ENCODE data around the gene CACNG6. TPM values are rescaled to one million over a fixed set of nuclear protein-coding genes. Genes with fewer than 3 reads are reported as not detected.

Gene CACNG6
- total and polyA plus RNA-seq, 2 of the 13 experiments (the other 11 are each of a cell fraction or from before 2014, with no cell fraction given): not detected

GRCh38 chr19:54001496-54001895 is 10.1 kb downstream of the CACNG6 start:
- FAIRE-seq (no peak), ATAC-seq (no peak), DNase-seq (ENCODE audit: low spot score) (no peak)
- POLR2A ChIA-PET: no interaction called here
- in situ Hi-C loops (cut with HindIII; ENCODE audit: extremely low pct_ligation_motif_present, low pct_unique_long_range_greater_than_20kb) (no loop called here), intact Hi-C loops (cut with micrococcal nuclease; ENCODE audit: unreplicated experiment) (no loop called here)
- H3K36me3 ChIP-seq (replicated peaks in 1 of 2; ENCODE audit: control insufficient read depth in 1 of 2, insufficient read depth in 2 of 2, low read length in 2 of 2): no peaks in the 10 kb centered on the region
- H4K20me1 ChIP-seq (ENCODE audit: insufficient read depth, low read length): no peaks in the 10 kb centered on the region
- CTCF ChIA-PET (ENCODE audit: low intra/inter-chr PET ratio, low total read pairs): no interaction called here
- H3K27ac ChIP-seq (ENCODE audit: extremely low read length, insufficient read depth, low read length): no peak overlapping the region
- WGBS (ENCODE audit: low lambda C conversion rate): 15% methylated on average over 2 of the region's 2 CpGs
- H3K27me3 ChIP-seq (ENCODE audit: control insufficient read depth in 1 of 2, insufficient read depth in 2 of 2, low read length in 2 of 2): no peaks in the 10 kb centered on the region; a peak in 2 of 5 replicates
- H3K4me2 ChIP-seq (ENCODE audit: low read depth, low read length): no peak overlapping the region
- H3K79me2 ChIP-seq (ENCODE audit: insufficient read depth, low read length): no peaks in the 10 kb centered on the region
- no peaks in the 10 kb centered on the region for H3K9me3 ChIP-seq (ENCODE audit: low read length)
- H3K9ac ChIP-seq (ENCODE audit: insufficient read depth, low read depth, low read length): no peak overlapping the region
- no peak overlapping the region for H3K4me3 ChIP-seq (replicated peaks in 1 of 3; ENCODE audit: insufficient read depth in 1 of 3, low read depth in 2 of 3, low read length in 3 of 3)
- BruUV-seq (replicated peaks): no TSS peak
- no peaks in the 10 kb centered on the region for H3K4me1 ChIP-seq (ENCODE audit: insufficient read depth, low read length)
- no peak overlapping the region for H2AFZ ChIP-seq (ENCODE audit: low read length)
- TF ChIP-seq ZUFSP (CRISPR knock-in tag; IDR thresholded peaks at IDR 0.05; ENCODE audit: borderline replicate concordance): no peak
- no peak for TF ChIP-seq NPAS2 (CRISPR knock-in tag; IDR thresholded peaks at IDR 0.05; ENCODE audit: borderline replicate concordance)
- no peak for TF ChIP-seq JDP2 (CRISPR knock-in tag; IDR thresholded peaks at IDR 0.05; ENCODE audit: borderline replicate concordance)
- no peak for TF ChIP-seq STAT6 (CRISPR knock-in tag; IDR thresholded peaks at IDR 0.05; ENCODE audit: borderline replicate concordance)
- no peak for TF ChIP-seq IKZF1 (IDR thresholded peaks at IDR 0.05)
- TF ChIP-seq KLF13 (CRISPR knock-in tag; IDR thresholded peaks at IDR 0.05): no peak
- TF ChIP-seq KMT2A (CRISPR knock-in tag; IDR thresholded peaks at IDR 0.05): no peak
- TF ChIP-seq ZNF740 (CRISPR knock-in tag; IDR thresholded peaks at IDR 0.05): no peak
- TF ChIP-seq AHDC1 (CRISPR knock-in tag; IDR thresholded peaks at IDR 0.05; ENCODE audit: borderline replicate concordance): no peak
- no peak for TF ChIP-seq NR1H2 (CRISPR knock-in tag; IDR thresholded peaks at IDR 0.05; ENCODE audit: borderline replicate concordance, low read depth)
- TF ChIP-seq IRX3 (CRISPR knock-in tag; IDR thresholded peaks at IDR 0.05; ENCODE audit: borderline replicate concordance, low read depth): no peak
- TF ChIP-seq DMTF1 (CRISPR knock-in tag; IDR thresholded peaks at IDR 0.05): no peak

All from HepG2 (cell line).